HG03108 (cell line): ENCODE results near the gene GON4L.
"Not testable (repeated sequence)": the region's sequence is repeated elsewhere in the genome, so short reads cannot be mapped to it uniquely, and the experiment has no call there.

Experiments
- ATAC-seq: cut with Tn5 transposase; IDR thresholded peaks from one replicate; pipeline ENCODE4 v1.9.1; 2021; ENCODE audit warnings: moderate library complexity; ENCODE audit not compliant: unreplicated experiment

The GON4L gene

GRCh38 chr1:155856975-155857930, at the start of gene GON4L:
GON4L (minus strand) TSS chr1:155857214; CDS start chr1:155853780, 3,434 bp downstream.
- peak; percentile 40 for ATAC-seq

GRCh38 chr1:155904261-155904660, 47.2 kb upstream of the GON4L start:
- ATAC-seq, result no peak

GRCh38 chr1:155900161-155900560, 43.1 kb upstream of the GON4L start:
- no peak for ATAC-seq

GRCh38 chr1:155899683-155900082, 42.7 kb upstream of the GON4L start:
- ATAC-seq, result no peak

GRCh38 chr1:155898888-155899287, 41.9 kb upstream of the GON4L start:
- no peak for ATAC-seq

- no peak for ATAC-seq
These were observed 40.7 kb upstream of the GON4L start for GRCh38 chr1:155897746-155898145.

GRCh38 chr1:155896476-155896875, 39.5 kb upstream of the GON4L start:
- ATAC-seq, result not testable (repeated sequence)

- ATAC-seq, result not testable (repeated sequence)
These were observed 38.6 kb upstream of the GON4L start for GRCh38 chr1:155895617-155896016.

GRCh38 chr1:155893389-155894142, 36.6 kb upstream of the GON4L start:
- no peak for ATAC-seq

- no peak for ATAC-seq
These were observed 35.8 kb upstream of the GON4L start for GRCh38 chr1:155892796-155893195.

- no peak for ATAC-seq
These were observed 33.2 kb upstream of the GON4L start for GRCh38 chr1:155890251-155890650.

GRCh38 chr1:155889566-155889965, 32.6 kb upstream of the GON4L start:
- no peak for ATAC-seq

GRCh38 chr1:155888481-155888880, 31.5 kb upstream of the GON4L start:
- ATAC-seq, result no peak

- no peak for ATAC-seq
These were observed 28.0 kb upstream of the GON4L start for GRCh38 chr1:155884982-155885381.

- ATAC-seq, result no peak
These were observed 27.3 kb upstream of the GON4L start for GRCh38 chr1:155884031-155884960.

- no peak for ATAC-seq
These were observed 25.8 kb upstream of the GON4L start for GRCh38 chr1:155882766-155883165.

GRCh38 chr1:155882235-155882634, 25.2 kb upstream of the GON4L start:
- ATAC-seq, result peak; percentile 45

GRCh38 chr1:155880950-155881349, 23.9 kb upstream of the GON4L start:
- no peak for ATAC-seq

- ATAC-seq, result no peak
These were observed 23.2 kb upstream of the GON4L start for GRCh38 chr1:155880251-155880650.

GRCh38 chr1:155877945-155878344, 20.9 kb upstream of the GON4L start:
- no peak for ATAC-seq

GRCh38 chr1:155873860-155874259, 16.8 kb upstream of the GON4L start:
- ATAC-seq, result no peak
